Aorta (tissue), 5 donors: Measurements from ENCODE around the gene STAMBP. TPM values are rescaled to one million over a fixed set of nuclear protein-coding genes. Genes with fewer than 3 reads are reported as not detected.

Experiments
- ATAC-seq: fragments of 200-7000 bp; cut with Tn5 transposase; one replicate; pipeline ENCODE4 v1.9.1; 2022; ENCODE audit warnings: moderate library complexity; ENCODE audit not compliant: low FRiP score
- DNase-seq, 2 donors: peaks; one replicate each; pipeline ENCODE4 v3.0.0-alpha.2; 2020
- H3K27ac ChIP-seq, 2 donors: one replicate each; pipeline ENCODE4 v1.5.1; 2013; ENCODE audit warnings: low read length in 2 of 2, mild to moderate bottlenecking in 2 of 2, moderate library complexity in 2 of 2, control low read depth in 1 of 2, inconsistent platforms in 1 of 2, low read depth in 1 of 2
- H3K27me3 ChIP-seq, 2 donors: one replicate each; pipeline ENCODE4 v1.6.1; 2013; ENCODE audit warnings: control low read depth in 1 of 2, low read length in 1 of 2, mild to moderate bottlenecking in 1 of 2, moderate library complexity in 1 of 2; ENCODE audit not compliant: insufficient read depth in 2 of 2, control insufficient read depth in 1 of 2
- H3K36me3 ChIP-seq, 2 donors: one replicate each; pipeline ENCODE4 v1.6.1; 2013; ENCODE audit warnings: control low read depth in 1 of 2, low read length in 1 of 2, mild to moderate bottlenecking in 1 of 2; ENCODE audit not compliant: insufficient read depth in 2 of 2, control insufficient read depth in 1 of 2
- H3K4me1 ChIP-seq, 2 donors: one replicate each; pipeline ENCODE4 v1.6.1; 2013; ENCODE audit warnings: low read length in 2 of 2, control low read depth in 1 of 2, mild to moderate bottlenecking in 1 of 2, moderate library complexity in 1 of 2; ENCODE audit not compliant: insufficient read depth in 2 of 2, control insufficient read depth in 1 of 2
- H3K4me3 ChIP-seq, 2 donors: one replicate each; pipeline ENCODE4 v1.5.1; 2013; ENCODE audit warnings: low read length in 2 of 2, control low read depth in 1 of 2, mild to moderate bottlenecking in 1 of 2
- H3K9me3 ChIP-seq: one replicate; pipeline ENCODE4 v1.6.1; 2013; ENCODE audit warnings: mild to moderate bottlenecking, low read length; ENCODE audit not compliant: control insufficient read depth
- WGBS, 2 donors: extraction: QIAGEN DNeasy Blood & Tissue Kit; methylation state at CpG; one replicate each; pipeline ENCODE4 v1.1.7; 2013; 5-methylcytosine and 5-hydroxymethylcytosine counted together
- intact Hi-C, 2 donors: fragments of 100-400 bp; cut with DNase I; formaldehyde crosslinking; loops; one replicate each; pipeline versions ENCODE4 v1.14.2 to v1.15.0; 2022
- polyA plus RNA-seq, 2 donors: library from polyadenylated mRNA; stranded (reverse); fragments of 200-250 nt; gene quantifications; one replicate each; pipeline ENCODE4 v1.2.3, GENCODE V29; 2013
- total RNA-seq, 2 donors: library from RNA; stranded (reverse); fragmentation: NEBNext Ultra II Directional; extraction: Animal tissue kit (Norgen Biotek cat#: 25700); gene quantifications; one replicate each; pipeline ENCODE4 v1.2.1, GENCODE V29; 2021
- donor health status: healthy with polysubstance abuse.
- donor health status: Bipolar disorder and iron deficiency.
- donor health status: DM: no; HTN: no; CAD: no.
- donor health status: DM: no; HTN: no; CAD: no.
- donor health status: DM: yes; HTN: yes; CAD: no.

STAMBP gene
- total and polyA plus RNA-seq, 4 donors = 32.3 to 43.5 (median 32.8) TPM

DNA sequence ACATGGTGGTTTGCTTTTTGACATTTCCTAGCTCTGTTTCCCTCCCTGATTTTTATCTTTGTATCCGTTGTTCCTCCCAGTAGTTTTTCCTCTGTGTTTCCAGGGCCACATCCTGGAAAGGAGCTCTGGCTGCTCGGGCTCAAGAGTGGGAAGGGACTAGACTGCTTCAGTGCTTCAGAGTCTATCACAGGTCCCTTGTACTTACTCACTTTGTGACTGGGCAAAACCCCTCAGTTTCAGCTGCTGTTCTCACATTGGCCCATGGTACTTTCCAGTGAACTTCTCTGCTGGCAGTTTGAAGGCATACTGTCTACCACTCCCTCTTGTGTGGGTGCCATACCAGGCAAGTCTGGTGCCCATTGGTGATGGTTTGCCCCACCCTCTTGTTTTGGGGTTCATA, 7.5 kb upstream of the STAMBP start:
- Histone ChIP-seq H3K4me1 (no peaks in the 10 kb centered on the region), H3K4me3 (no peak overlapping the region), H3K9me3 (no peaks in the 10 kb centered on the region), H3K27me3 (no peaks in the 10 kb centered on the region), H3K36me3 (no peaks in the 10 kb centered on the region), H3K27ac (no peak overlapping the region)
- no peak for ATAC-seq
- no peak for DNase-seq
- intact Hi-C loops = loop anchor here in 1 of 2 donors (10.0 kb wide), 3 partner anchors 324 to 514 kb away; partner anchors contain the start of gene BOLA3
- 22 to 24% methylated on average over 2 of the region's 2 CpGs for WGBS, 2 donors

- intact Hi-C loops = loop anchor here in 1 of 2 donors (10.0 kb wide), 3 partner anchors 323 to 513 kb away; partner anchors contain the start of gene BOLA3
- 68 to 77% methylated on average over 2 of the region's 2 CpGs for WGBS, 2 donors
Measured at GRCh38 chr2:73821669-73822068, 7.1 kb upstream of the STAMBP start.

GRCh38 chr2:73822276-73822675, 6.5 kb upstream of the STAMBP start:
- DNase-seq (no peak), ATAC-seq (no peak)
- Histone ChIP-seq H3K36me3 (no peaks in the 10 kb centered on the region), H3K9me3 (no peaks in the 10 kb centered on the region), H3K27ac (no peak overlapping the region), H3K4me1 (no peaks in the 10 kb centered on the region), H3K27me3 (no peaks in the 10 kb centered on the region), H3K4me3 (no peak overlapping the region)
- WGBS, 2 donors = 60% methylated on average over 1 of the region's 1 CpG
- intact Hi-C loops = loop anchor here in 1 of 2 donors (10.0 kb wide), 3 partner anchors 323 to 513 kb away; partner anchors contain the start of gene BOLA3

More at GRCh38 chr2:73821669-73822068, 7.1 kb upstream of the STAMBP start:
- Histone ChIP-seq H3K9me3 (no peaks in the 10 kb centered on the region), H3K4me3 (no peak overlapping the region), H3K36me3 (no peaks in the 10 kb centered on the region), H3K27me3 (no peaks in the 10 kb centered on the region), H3K4me1 (no peaks in the 10 kb centered on the region), H3K27ac (no peak overlapping the region)
- ATAC-seq (no peak), DNase-seq (no peak)

- H3K36me3 ChIP-seq = no peaks in the 10 kb centered on the region
- H3K27me3 ChIP-seq = no peaks in the 10 kb centered on the region
- WGBS, 2 donors = 86% methylated on average over 2 of the region's 2 CpGs
- no peak for DNase-seq
- intact Hi-C loops = loop anchor here in 1 of 2 donors (10.0 kb wide), 3 partner anchors 322 to 512 kb away; partner anchors contain the start of gene BOLA3
- no peak overlapping the region for H3K4me3 ChIP-seq
- no peaks in the 10 kb centered on the region for H3K9me3 ChIP-seq
- ATAC-seq = no peak
- no peaks in the 10 kb centered on the region for H3K4me1 ChIP-seq
- no peak overlapping the region for H3K27ac ChIP-seq
Measured at GRCh38 chr2:73822991-73823390, 5.8 kb upstream of the STAMBP start.

DNA sequence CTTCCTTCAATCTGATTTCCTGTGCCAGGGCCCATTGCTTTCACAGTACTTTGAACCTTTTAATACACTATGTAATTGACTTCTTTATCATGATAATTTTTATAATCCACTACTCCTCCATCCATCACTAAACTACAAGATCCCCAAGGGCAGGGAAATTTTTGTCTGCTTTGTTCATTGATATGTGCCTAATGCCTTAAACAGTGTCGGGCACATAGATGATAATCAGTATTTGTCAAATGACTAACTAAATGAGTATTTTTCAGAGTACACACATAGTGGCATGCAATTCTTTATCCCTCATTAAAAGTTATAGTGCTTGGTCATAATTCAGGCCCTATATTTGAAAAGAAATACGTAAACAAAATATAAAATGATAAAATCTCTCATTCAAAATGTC, 5.3 kb upstream of the STAMBP start:
- H3K27ac ChIP-seq = no peak overlapping the region
- H3K9me3 ChIP-seq = no peaks in the 10 kb centered on the region
- 17% methylated on average over 2 of the region's 2 CpGs for WGBS, 2 donors
- no peaks in the 10 kb centered on the region for H3K36me3 ChIP-seq
- H3K4me1 ChIP-seq = no peaks in the 10 kb centered on the region
- H3K27me3 ChIP-seq = no peaks in the 10 kb centered on the region
- ATAC-seq (no peak), DNase-seq (no peak)
- intact Hi-C loops = loop anchor here in 1 of 2 donors (10.0 kb wide), 3 partner anchors 321 to 511 kb away; partner anchors contain the start of gene BOLA3
- no peak overlapping the region for H3K4me3 ChIP-seq

- ATAC-seq (no peak), DNase-seq (no peak)
- H3K4me1 ChIP-seq = no peaks in the 10 kb centered on the region
- H3K27ac ChIP-seq = no peak overlapping the region
- 3 to 5% methylated on average over 3 of the region's 3 CpGs for WGBS, 2 donors
- H3K27me3 ChIP-seq = no peaks in the 10 kb centered on the region
- no peaks in the 10 kb centered on the region for H3K9me3 ChIP-seq
- H3K36me3 ChIP-seq = no peaks in the 10 kb centered on the region
- intact Hi-C loops = loop anchor here in 1 of 2 donors (10.0 kb wide), 3 partner anchors 321 to 511 kb away; partner anchors contain the start of gene BOLA3
- no peak overlapping the region for H3K4me3 ChIP-seq
Measured at GRCh38 chr2:73823916-73824523, 4.7 kb upstream of the STAMBP start.

DNA sequence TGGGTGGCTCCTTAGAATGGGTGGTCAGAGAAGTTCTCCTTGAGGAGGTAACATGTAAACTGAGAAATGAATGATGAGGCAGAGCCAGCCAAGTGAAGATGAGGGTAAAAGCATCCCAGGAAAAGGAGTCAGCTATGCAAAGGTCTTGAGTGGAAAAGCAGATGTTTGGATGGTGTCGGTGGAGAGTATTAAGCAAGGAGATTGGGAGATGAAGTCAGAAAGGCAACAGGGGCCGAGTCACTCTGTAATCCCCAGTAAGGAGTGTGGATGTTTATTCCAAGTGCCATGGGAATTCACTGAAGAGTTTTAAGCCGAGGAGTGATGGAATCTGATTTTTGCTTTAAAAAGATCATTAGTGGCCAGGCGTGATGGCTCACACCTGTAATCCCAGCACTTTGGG, 3.4 kb upstream of the STAMBP start:
- H3K9me3 ChIP-seq = no peaks in the 10 kb centered on the region
- no peaks in the 10 kb centered on the region for H3K27me3 ChIP-seq
- no peak overlapping the region for H3K27ac ChIP-seq
- DNase-seq (no peak), ATAC-seq (no peak)
- no peaks in the 10 kb centered on the region for H3K4me1 ChIP-seq
- no peaks in the 10 kb centered on the region for H3K36me3 ChIP-seq
- intact Hi-C loops = loop anchor here in 1 of 2 donors (10.0 kb wide), 3 partner anchors 319 to 509 kb away; partner anchors contain the start of gene BOLA3
- H3K4me3 ChIP-seq = no peak overlapping the region
- 59 to 75% methylated on average over 4 of the region's 4 CpGs for WGBS, 2 donors

DNA sequence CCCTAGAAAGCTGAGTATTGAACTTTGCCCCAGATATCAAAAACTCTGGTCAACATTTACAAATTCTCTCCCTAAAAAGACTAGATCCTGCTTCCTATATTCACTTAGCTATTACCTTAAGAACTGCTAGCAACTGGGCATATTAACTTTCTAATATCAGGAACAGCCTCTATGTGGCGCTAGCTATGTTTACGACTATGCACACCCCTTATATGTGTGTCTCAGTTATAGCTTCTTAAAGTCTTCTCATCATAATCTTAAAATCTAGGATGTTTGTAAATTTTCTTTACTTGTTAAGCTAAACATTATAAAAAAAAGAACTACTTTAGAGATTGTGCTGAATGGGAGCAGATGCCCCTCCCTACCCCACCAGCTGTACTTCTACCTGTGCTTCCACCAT, 1.7 kb upstream of the STAMBP start:
- Histone ChIP-seq H3K4me1 (no peaks in the 10 kb centered on the region), H3K4me3 (no peak overlapping the region), H3K9me3 (no peaks in the 10 kb centered on the region), H3K36me3 (no peaks in the 10 kb centered on the region), H3K27ac (no peak overlapping the region), H3K27me3 (no peaks in the 10 kb centered on the region)
- no peak for DNase-seq
- intact Hi-C loops = loop anchor here in 1 of 2 donors (10.0 kb wide), 3 partner anchors 318 to 508 kb away; partner anchors contain the start of gene BOLA3
- WGBS, 2 donors = 33 to 40% methylated on average over 2 of the region's 2 CpGs
- ATAC-seq = no peak
